GM12891 (cell line): Measurements from ENCODE around the gene PLA2G2F.

Experiments
- DNase-seq: peaks from one replicate; pipeline ENCODE4 v3.0.0; 2011; ENCODE audit warnings: low spot score; ENCODE audit not compliant: insufficient read length
- FAIRE-seq: peaks from 2 replicates; lab custom pipeline; 2011; peaks lifted over from hg19 to GRCh38; lab: Jason Lieb, UNC
- PAX5 ChIP-seq: IDR thresholded peaks from 2 replicates; pipeline ENCODE4 v1.6.1; 2011; ENCODE audit warnings: low read length, moderate library complexity, mild to moderate bottlenecking; ENCODE audit not compliant: insufficient read depth, severe bottlenecking
- POLR2A ChIP-seq: IDR thresholded peaks from 2 replicates; pipeline ENCODE4 v1.6.1; 2011; ENCODE audit warnings: low read depth, low read length, control low read depth
- POLR2AphosphoS5 ChIP-seq: IDR thresholded peaks from 2 replicates; pipeline ENCODE4 v1.6.1; 2011; ENCODE audit warnings: low read depth, low read length, control low read depth
- POU2F2 ChIP-seq: IDR thresholded peaks from 2 replicates; pipeline ENCODE4 v1.6.1; 2011; ENCODE audit warnings: low read depth, mild to moderate bottlenecking, control low read depth, low read length, moderate library complexity
- SPI1 ChIP-seq: IDR thresholded peaks from 2 replicates; pipeline ENCODE4 v1.6.1; 2011; ENCODE audit warnings: low read depth, low read length, control low read depth
- TAF1 ChIP-seq: IDR thresholded peaks from 2 replicates; pipeline ENCODE4 v1.6.1; 2011; ENCODE audit warnings: low read depth, low read length, control low read depth

The PLA2G2F gene

DNA sequence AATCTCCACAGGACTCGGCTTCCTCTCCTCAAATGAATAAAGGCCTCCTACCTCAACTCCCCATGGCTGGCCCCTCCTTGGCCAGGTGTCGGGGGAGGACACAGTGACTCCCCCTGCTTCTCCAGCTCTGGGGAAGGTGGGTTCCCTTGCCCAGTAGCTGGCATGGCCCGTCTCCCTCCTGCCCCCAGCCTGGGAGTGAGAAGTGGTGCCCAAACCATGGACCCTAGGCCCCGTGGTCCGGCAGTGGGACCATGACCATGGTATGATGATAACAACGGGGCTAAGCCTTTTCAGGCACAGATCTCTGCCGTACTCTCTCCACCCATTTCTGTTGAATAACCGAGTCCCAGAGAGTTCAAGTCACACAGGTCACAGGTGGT is 11.2 kb downstream of the PLA2G2F start:
- DNase-seq (no peak), FAIRE-seq (no peak)
- TF ChIP-seq POU2F2 = no peak
- TF ChIP-seq TAF1 = no peak
- TF ChIP-seq POLR2AphosphoS5 = no peak
- TF ChIP-seq PAX5 = no peak
- no peak for TF ChIP-seq POLR2A
- TF ChIP-seq SPI1 = no peak

GRCh38 chr1:20150969-20151368 is 11.8 kb downstream of the PLA2G2F start:
- FAIRE-seq (no peak), DNase-seq (no peak)
- TF ChIP-seq POLR2A = no peak
- TF ChIP-seq SPI1 = no peak
- TF ChIP-seq PAX5 = no peak
- no peak for TF ChIP-seq POLR2AphosphoS5
- no peak for TF ChIP-seq POU2F2
- TF ChIP-seq TAF1 = no peak

DNA sequence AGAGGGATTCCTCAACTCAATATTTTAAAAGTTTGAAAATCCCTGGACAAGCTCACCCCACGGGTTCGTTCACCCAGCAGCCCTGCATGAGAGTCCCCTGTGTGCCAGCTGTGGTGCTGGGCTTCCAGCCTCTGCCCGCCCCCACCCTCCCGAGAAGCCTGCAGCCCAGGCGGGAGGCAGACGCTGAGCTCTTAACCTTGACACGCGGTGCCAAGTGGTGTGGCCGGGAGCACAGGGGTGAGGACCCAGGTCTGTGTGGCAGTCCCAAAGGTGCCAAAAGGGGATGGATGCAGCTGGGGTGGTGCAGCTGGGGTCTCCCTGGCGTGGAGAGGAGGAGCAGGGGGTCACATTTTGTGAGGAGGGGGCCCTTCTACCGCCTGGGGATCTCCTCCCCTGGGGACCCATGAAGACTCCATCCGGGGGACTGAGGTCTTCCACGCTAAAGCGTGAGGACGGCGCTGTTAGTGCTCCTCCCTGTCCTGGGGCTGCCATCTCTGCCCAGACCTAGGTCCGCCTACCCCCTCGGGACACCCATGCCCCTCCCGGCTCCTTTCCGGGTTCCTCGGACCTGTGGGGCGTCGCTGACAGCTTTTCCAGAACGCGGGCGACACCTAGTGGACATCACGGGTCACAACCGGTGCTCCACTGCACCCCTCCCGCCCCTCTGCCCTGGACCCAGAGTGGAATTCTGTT is 12.9 kb downstream of the PLA2G2F start:
- TF ChIP-seq PAX5 (no peak), POU2F2 (no peak), POLR2A (no peak), POLR2AphosphoS5 (no peak), TAF1 (no peak), SPI1 (no peak)
- DNase-seq (peak; percentile 93), FAIRE-seq (peak; percentile 88)

DNA sequence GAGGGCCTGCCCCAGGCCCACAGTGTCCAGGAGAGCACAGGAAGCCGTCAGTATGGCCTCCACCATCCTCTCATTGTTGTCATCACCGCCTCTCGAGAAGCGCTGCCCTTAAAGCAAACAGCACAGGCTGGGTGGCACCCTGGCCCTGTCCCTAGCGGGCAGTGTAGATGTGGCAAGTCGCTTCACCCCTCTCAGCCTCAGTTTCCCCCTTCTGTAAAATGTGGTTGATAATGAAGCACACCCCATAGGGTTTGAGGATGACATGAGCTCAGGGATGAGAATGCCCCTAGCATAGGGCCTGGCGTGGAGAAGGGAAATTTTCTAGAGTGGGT is 13.4 kb downstream of the PLA2G2F start:
- TF ChIP-seq TAF1 (no peak), POU2F2 (no peak), POLR2A (no peak), PAX5 (no peak), POLR2AphosphoS5 (no peak), SPI1 (no peak)
- FAIRE-seq = peak; percentile 13
- no peak for DNase-seq

DNA sequence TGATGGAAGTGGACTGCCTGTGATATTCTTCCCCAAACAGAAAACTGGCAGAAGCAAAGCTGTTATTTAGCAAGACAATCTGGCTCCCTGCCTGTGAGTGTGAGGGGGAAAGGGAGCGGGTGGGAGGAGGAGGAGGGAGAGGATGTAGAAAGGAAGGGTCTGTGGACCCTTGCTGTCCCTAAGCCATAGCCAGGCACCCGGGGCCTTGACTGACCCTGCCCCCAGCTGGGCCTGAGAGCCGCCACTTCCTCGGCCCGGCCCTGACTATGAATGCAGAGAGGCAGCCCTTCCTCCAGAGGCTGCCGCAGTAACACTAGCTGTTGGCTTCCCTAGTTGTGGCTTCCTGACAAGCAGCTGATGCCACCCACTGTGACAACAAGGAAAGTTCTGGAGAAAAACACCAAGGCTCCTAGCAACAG is 13.9 kb downstream of the PLA2G2F start:
- FAIRE-seq (no peak), DNase-seq (no peak)
- TF ChIP-seq PAX5 = no peak
- TF ChIP-seq POLR2AphosphoS5 = no peak
- TF ChIP-seq POLR2A = no peak
- no peak for TF ChIP-seq POU2F2
- TF ChIP-seq SPI1 = no peak
- no peak for TF ChIP-seq TAF1

DNA sequence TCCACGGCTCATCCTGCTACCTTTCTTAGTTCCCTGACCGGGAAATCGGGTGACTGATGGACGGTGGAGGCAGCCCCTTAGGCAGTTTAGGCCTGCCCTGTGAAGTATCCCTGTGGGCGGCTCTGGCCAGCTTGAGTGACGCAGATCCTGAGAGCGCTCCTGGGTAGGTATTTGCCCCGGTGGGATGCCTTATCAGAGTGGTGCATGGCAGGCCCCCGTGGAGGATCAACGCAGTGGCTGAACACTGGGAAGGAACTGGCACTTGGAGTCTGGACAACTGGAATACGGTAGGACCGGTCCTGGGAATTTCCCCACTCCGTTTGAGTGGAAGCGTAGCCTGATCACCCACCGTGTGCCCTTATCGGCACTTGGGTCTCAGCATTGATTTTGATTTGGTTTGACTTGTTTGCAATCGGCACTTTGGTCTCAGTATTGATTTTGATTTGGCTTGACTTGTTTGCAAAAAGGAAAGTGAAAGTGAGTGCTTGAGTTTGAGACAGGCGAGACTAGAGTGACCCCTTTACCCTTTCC is 15.2 kb downstream of the PLA2G2F start:
- no peak for DNase-seq
- no peak for FAIRE-seq
- no peak for TF ChIP-seq PAX5
- no peak for TF ChIP-seq POU2F2

GRCh38 chr1:20158358-20159070 is 19.4 kb downstream of the PLA2G2F start:
- TF ChIP-seq SPI1 (no peak), POLR2A (no peak), TAF1 (no peak), POU2F2 (no peak), POLR2AphosphoS5 (no peak), PAX5 (no peak)
- FAIRE-seq = no peak

GRCh38 chr1:20160034-20160433 is 20.9 kb downstream of the PLA2G2F start:
- DNase-seq (no peak), FAIRE-seq (no peak)
- TF ChIP-seq TAF1 (no peak), POLR2A (no peak), POU2F2 (no peak), POLR2AphosphoS5 (no peak), PAX5 (no peak), SPI1 (no peak)

More at GRCh38 chr1:20158358-20159070, 19.4 kb downstream of the PLA2G2F start:
- no peak for DNase-seq

DNA sequence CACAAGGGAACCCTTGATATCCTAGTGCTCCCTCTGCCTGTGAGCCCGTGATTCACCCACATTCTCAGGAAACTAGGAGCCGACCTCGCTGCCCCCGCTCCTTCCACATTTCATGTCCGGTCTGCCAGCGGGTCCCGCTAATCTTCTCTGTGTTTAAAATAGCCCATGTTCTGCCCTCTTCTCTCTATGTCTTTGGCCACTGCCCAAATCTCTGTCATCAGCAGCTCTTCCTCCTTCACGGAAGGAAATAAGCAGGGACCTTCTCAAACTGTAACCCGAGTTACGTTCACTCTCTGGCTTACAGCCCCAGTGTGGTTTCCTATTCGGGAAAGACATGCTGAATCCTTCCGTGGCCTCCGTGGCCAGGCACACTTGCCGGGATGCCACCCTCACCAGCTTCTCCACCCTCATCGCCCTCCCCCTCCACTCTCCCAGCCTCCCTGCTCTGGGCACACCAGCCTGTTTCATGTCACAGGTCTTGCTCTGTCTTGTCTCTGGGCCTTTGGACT is 25.6 kb downstream of the PLA2G2F start:
- TF ChIP-seq POLR2AphosphoS5 (no peak), POLR2A (no peak), TAF1 (no peak), PAX5 (no peak), POU2F2 (no peak), SPI1 (no peak)
- DNase-seq = no peak

DNA sequence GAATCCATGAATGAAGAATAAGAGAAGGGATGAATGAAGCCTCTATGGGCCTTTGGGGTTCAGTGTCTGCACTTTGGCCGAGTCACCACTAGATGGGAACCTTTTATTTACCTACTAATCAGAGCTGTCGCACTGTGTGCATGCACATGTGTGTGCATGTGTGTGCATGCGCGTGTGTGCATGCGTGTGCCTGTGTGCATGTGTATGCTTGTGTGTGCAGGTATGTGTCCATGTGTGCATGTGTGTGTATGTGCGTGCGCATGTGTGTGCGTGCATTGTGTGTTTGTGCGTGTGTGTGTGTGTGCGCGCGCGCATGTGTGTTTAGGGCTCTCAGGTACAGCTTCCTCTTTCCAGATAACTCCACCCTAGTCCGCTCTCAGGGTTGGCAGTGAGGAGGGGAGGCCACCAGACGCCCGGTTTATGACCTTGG is 26.4 kb downstream of the PLA2G2F start:
- TF ChIP-seq POU2F2 (no peak), POLR2A (no peak), SPI1 (no peak), TAF1 (no peak), POLR2AphosphoS5 (no peak), PAX5 (no peak)
- DNase-seq = no peak
- FAIRE-seq = peak; percentile 68

More for the DNA sequence above, 25.6 kb downstream of the PLA2G2F start:
- FAIRE-seq = no peak
